ENCODE measurements around the gene SEMA3E. TPM values are rescaled to one million over a fixed set of nuclear protein-coding genes. Genes with fewer than 3 reads are reported as not detected.
"Not testable (repeated sequence)": the region's sequence is repeated elsewhere in the genome, so short reads cannot be mapped to it uniquely, and the experiment has no call there.

SEMA3E gene
- total RNA-seq, 2 experiments from 2014 or later = not detected

GRCh38 chr7:83447681-83448080, 201.3 kb downstream of the SEMA3E start:
- intact Hi-C loops (cut with micrococcal nuclease) = no loop called here

GRCh38 chr7:83446102-83446669, 202.8 kb downstream of the SEMA3E start:
- POLR2A ChIA-PET = no interaction called here
- Mint-ChIP-seq H3K4me1 (ENCODE audit: low read depth) (no peaks in the 10 kb centered on the region), H3K9me3 (peaks cover 9% of the 10 kb centered on the region), H3K4me3 (no peak overlapping the region), H3K27me3 (no peaks in the 10 kb centered on the region), H3K36me3 (no peaks in the 10 kb centered on the region), H3K27ac (no peak overlapping the region)
- intact Hi-C loops (cut with micrococcal nuclease) = no loop called here
- CTCF ChIA-PET = no interaction called here
- DNase-seq = no peak

More at GRCh38 chr7:83447681-83448080, 201.3 kb downstream of the SEMA3E start:
- CTCF ChIA-PET = no interaction called here
- H3K36me3 Mint-ChIP-seq = no peaks in the 10 kb centered on the region
- no peak for DNase-seq
- H3K27ac Mint-ChIP-seq = no peak overlapping the region
- no peak overlapping the region for H3K4me3 Mint-ChIP-seq
- peaks cover 9% of the 10 kb centered on the region for H3K9me3 Mint-ChIP-seq
- H3K27me3 Mint-ChIP-seq = no peaks in the 10 kb centered on the region
- no peaks in the 10 kb centered on the region for H3K4me1 Mint-ChIP-seq (ENCODE audit: low read depth)
- POLR2A ChIA-PET = no interaction called here

GRCh38 chr7:83442911-83443310, 206.0 kb downstream of the SEMA3E start:
- Mint-ChIP-seq H3K4me1 (ENCODE audit: low read depth) (no peaks in the 10 kb centered on the region), H3K36me3 (no peaks in the 10 kb centered on the region), H3K27ac (no peak overlapping the region), H3K27me3 (no peaks in the 10 kb centered on the region), H3K9me3 (peaks cover 7% of the 10 kb centered on the region), H3K4me3 (no peak overlapping the region)
- ChIA-PET CTCF (no interaction called here), POLR2A (no interaction called here)
- no peak for DNase-seq
- intact Hi-C loops (cut with micrococcal nuclease) = no loop called here

GRCh38 chr7:83439026-83439425, 209.9 kb downstream of the SEMA3E start:
- Mint-ChIP-seq H3K36me3 (no peaks in the 10 kb centered on the region), H3K4me3 (no peak overlapping the region), H3K4me1 (ENCODE audit: low read depth) (no peaks in the 10 kb centered on the region), H3K27me3 (no peaks in the 10 kb centered on the region), H3K9me3 (peaks cover under 1% of the 10 kb centered on the region), H3K27ac (no peak overlapping the region)
- ChIA-PET CTCF (no interaction called here), POLR2A (no interaction called here)
- no peak for DNase-seq
- intact Hi-C loops (cut with micrococcal nuclease) = no loop called here

GRCh38 chr7:83430289-83430688, 218.7 kb downstream of the SEMA3E start:
- H3K27me3 Mint-ChIP-seq; H3K27ac Mint-ChIP-seq; H3K9me3 Mint-ChIP-seq; POLR2A ChIA-PET; DNase-seq; intact Hi-C loops (cut with micrococcal nuclease); H3K36me3 Mint-ChIP-seq; CTCF ChIA-PET; H3K4me1 Mint-ChIP-seq (ENCODE audit: low read depth); H3K4me3 Mint-ChIP-seq: not testable (repeated sequence)

- intact Hi-C loops (cut with micrococcal nuclease) = no loop called here
- H3K27me3 Mint-ChIP-seq = no peaks in the 10 kb centered on the region
- DNase-seq = no peak
- no peaks in the 10 kb centered on the region for H3K4me1 Mint-ChIP-seq (ENCODE audit: low read depth)
- peaks cover 2% of the 10 kb centered on the region for H3K9me3 Mint-ChIP-seq
- H3K4me3 Mint-ChIP-seq = no peak overlapping the region
- POLR2A ChIA-PET = no interaction called here
- CTCF ChIA-PET = no interaction called here
- no peak overlapping the region for H3K27ac Mint-ChIP-seq
- H3K36me3 Mint-ChIP-seq = no peaks in the 10 kb centered on the region
Observed at GRCh38 chr7:83429493-83429892, 219.4 kb downstream of the SEMA3E start.

- no peak overlapping the region for H3K4me3 Mint-ChIP-seq
- H3K27me3 Mint-ChIP-seq = no peaks in the 10 kb centered on the region
- CTCF ChIA-PET = no interaction called here
- H3K36me3 Mint-ChIP-seq = no peaks in the 10 kb centered on the region
- no peaks in the 10 kb centered on the region for H3K4me1 Mint-ChIP-seq (ENCODE audit: low read depth)
- POLR2A ChIA-PET = no interaction called here
- DNase-seq = no peak
- intact Hi-C loops (cut with micrococcal nuclease) = no loop called here
- H3K9me3 Mint-ChIP-seq = peaks cover 2% of the 10 kb centered on the region
- no peak overlapping the region for H3K27ac Mint-ChIP-seq
Observed at GRCh38 chr7:83427884-83428283, 221.1 kb downstream of the SEMA3E start.

GRCh38 chr7:83426325-83426724, 222.6 kb downstream of the SEMA3E start:
- H3K4me1 Mint-ChIP-seq (ENCODE audit: low read depth) = no peaks in the 10 kb centered on the region
- no peaks in the 10 kb centered on the region for H3K36me3 Mint-ChIP-seq
- no peak for DNase-seq
- H3K9me3 Mint-ChIP-seq = peaks cover 6% of the 10 kb centered on the region
- H3K27me3 Mint-ChIP-seq = no peaks in the 10 kb centered on the region
- H3K27ac Mint-ChIP-seq = no peak overlapping the region
- ChIA-PET POLR2A (no interaction called here), CTCF (no interaction called here)
- intact Hi-C loops (cut with micrococcal nuclease) = no loop called here
- no peak overlapping the region for H3K4me3 Mint-ChIP-seq

GRCh38 chr7:83419013-83419412, 229.9 kb downstream of the SEMA3E start:
- peaks cover 12% of the 10 kb centered on the region for H3K9me3 Mint-ChIP-seq
- no peaks in the 10 kb centered on the region for H3K27me3 Mint-ChIP-seq
- no peaks in the 10 kb centered on the region for H3K4me1 Mint-ChIP-seq (ENCODE audit: low read depth)
- POLR2A ChIA-PET = no interaction called here
- CTCF ChIA-PET = no interaction called here
- DNase-seq = no peak
- no peak overlapping the region for H3K27ac Mint-ChIP-seq
- H3K36me3 Mint-ChIP-seq = no peaks in the 10 kb centered on the region
- intact Hi-C loops (cut with micrococcal nuclease) = no loop called here
- H3K4me3 Mint-ChIP-seq = no peak overlapping the region

GRCh38 chr7:83415840-83416239, 233.1 kb downstream of the SEMA3E start:
- ChIA-PET CTCF (no interaction called here), POLR2A (no interaction called here)
- no peak overlapping the region for H3K27ac Mint-ChIP-seq
- DNase-seq = no peak
- no peak overlapping the region for H3K4me3 Mint-ChIP-seq
- no peaks in the 10 kb centered on the region for H3K27me3 Mint-ChIP-seq
- no peaks in the 10 kb centered on the region for H3K36me3 Mint-ChIP-seq
- peaks cover 11% of the 10 kb centered on the region for H3K9me3 Mint-ChIP-seq
- intact Hi-C loops (cut with micrococcal nuclease) = no loop called here
- no peaks in the 10 kb centered on the region for H3K4me1 Mint-ChIP-seq (ENCODE audit: low read depth)

- H3K27me3 Mint-ChIP-seq = no peaks in the 10 kb centered on the region
- CTCF ChIA-PET = interaction anchor here (0.6 to 1.0 kb wide), 2 partner anchors 13 to 29 kb away, joined by 3 to 4 read pairs; no protein-coding TSS in a partner anchor
- intact Hi-C loops (cut with micrococcal nuclease) = loop anchor here (5.0 kb wide), 2 partner anchors 532 to 1607 kb away; no protein-coding TSS in a partner anchor
Observed at GRCh38 chr7:83414947-83415346, 234.0 kb downstream of the SEMA3E start.

GRCh38 chr7:83413831-83414230, 235.1 kb downstream of the SEMA3E start:
- Mint-ChIP-seq H3K4me1 (ENCODE audit: low read depth) (no peaks in the 10 kb centered on the region), H3K9me3 (peaks cover 3% of the 10 kb centered on the region), H3K4me3 (no peak overlapping the region), H3K27ac (no peak overlapping the region), H3K27me3 (no peaks in the 10 kb centered on the region), H3K36me3 (no peaks in the 10 kb centered on the region)
- DNase-seq = no peak
- ChIA-PET POLR2A (no interaction called here), CTCF (no interaction called here)
- intact Hi-C loops (cut with micrococcal nuclease) = loop anchor here (5.0 kb wide), 2 partner anchors 533 to 1608 kb away; no protein-coding TSS in a partner anchor

More at GRCh38 chr7:83414947-83415346, 234.0 kb downstream of the SEMA3E start:
- POLR2A ChIA-PET = no interaction called here
- DNase-seq = no peak
- no peaks in the 10 kb centered on the region for H3K36me3 Mint-ChIP-seq
- H3K4me3 Mint-ChIP-seq = no peak overlapping the region
- peaks cover 11% of the 10 kb centered on the region for H3K9me3 Mint-ChIP-seq
- no peak overlapping the region for H3K27ac Mint-ChIP-seq
- H3K4me1 Mint-ChIP-seq (ENCODE audit: low read depth) = no peaks in the 10 kb centered on the region

- ChIA-PET POLR2A (no interaction called here), CTCF (no interaction called here)
- DNase-seq = no peak
- intact Hi-C loops (cut with micrococcal nuclease) = loop anchor here (5.0 kb wide), 2 partner anchors 534 to 1609 kb away; no protein-coding TSS in a partner anchor
- Mint-ChIP-seq H3K9me3 (peaks cover 3% of the 10 kb centered on the region), H3K27me3 (no peaks in the 10 kb centered on the region), H3K4me1 (ENCODE audit: low read depth) (no peaks in the 10 kb centered on the region), H3K36me3 (no peaks in the 10 kb centered on the region), H3K4me3 (no peak overlapping the region), H3K27ac (no peak overlapping the region)
Observed at GRCh38 chr7:83413424-83413823, 235.5 kb downstream of the SEMA3E start.

Data from activated CD4-positive, alpha-beta memory T cell treated with anti-CD3 and anti-CD28 coated beads for 36 hours (primary cell).